CD14-positive monocyte (primary cell): ENCODE results near the gene ARSI. TPM values are rescaled to one million over a fixed set of nuclear protein-coding genes. Genes with fewer than 3 reads are reported as not detected.
"Not testable (repeated sequence)": the region's sequence is repeated elsewhere in the genome, so short reads cannot be mapped to it uniquely, and the experiment has no call there.

ENCODE experiments used
- DNase-seq, 3 donors: peaks; one replicate each; pipeline ENCODE4 v3.0.0-alpha.2; 2011 to 2022
- H2AFZ ChIP-seq: 2 replicates; pipeline ENCODE4 v1.6.0; 2012; ENCODE audit warnings: mild to moderate bottlenecking, low read depth, low read length, inconsistent platforms; ENCODE audit not compliant: insufficient read depth, poor library complexity, severe bottlenecking
- H3K27ac ChIP-seq, 2 donors: 1 replicate in 1 of 2; 2 replicates in 1 of 2; pipeline ENCODE4 v1.5.1; 2012 to 2013; ENCODE audit warnings: low read length in 2 of 2, control low read depth in 1 of 2, inconsistent platforms in 1 of 2, low read depth in 1 of 2, mild to moderate bottlenecking in 1 of 2
- H3K27me3 ChIP-seq, 2 donors: one replicate each; pipeline versions ENCODE4 v1.6.0 to v1.6.1; 2011 to 2013; ENCODE audit warnings: low read length in 2 of 2; ENCODE audit not compliant: control insufficient read depth in 2 of 2, insufficient read depth in 2 of 2
- H3K36me3 ChIP-seq, 2 donors: replicated peaks in 1 of 2; 1 replicate in 1 of 2; 2 replicates in 1 of 2; pipeline versions ENCODE4 v1.5.1 to v1.6.1; 2012 to 2013; ENCODE audit warnings: low read length in 2 of 2, control low read depth in 1 of 2, inconsistent platforms in 1 of 2, mild to moderate bottlenecking in 1 of 2; ENCODE audit not compliant: insufficient read depth in 2 of 2, control insufficient read depth in 1 of 2
- H3K4me1 ChIP-seq, 2 donors: 1 replicate in 1 of 2; 2 replicates in 1 of 2; pipeline versions ENCODE4 v1.5.1 to v1.6.1; 2012 to 2013; ENCODE audit warnings: low read length in 2 of 2, control low read depth in 1 of 2, inconsistent platforms in 1 of 2, mild to moderate bottlenecking in 1 of 2, moderate library complexity in 1 of 2; ENCODE audit not compliant: insufficient read depth in 2 of 2, control insufficient read depth in 1 of 2
- H3K4me2 ChIP-seq: replicated peaks from 2 replicates; pipeline ENCODE3; 2012; ENCODE audit warnings: low read length, moderate library complexity, mild to moderate bottlenecking; ENCODE audit not compliant: poor library complexity, severe bottlenecking; ENCODE audit errors: extremely low read depth
- H3K4me3 ChIP-seq, 3 experiments: fragments of 200-600 bp in 1 of 3; sonication (generic) in 1 of 3; replicated peaks in 1 of 3; 1 replicate in 2 of 3; 2 replicates in 1 of 3; pipeline ENCODE4 v1.5.1; 2011 to 2013; ENCODE audit warnings: low read length in 3 of 3, mild to moderate bottlenecking in 3 of 3, control low read depth in 2 of 3, low read depth in 2 of 3, inconsistent platforms in 1 of 3, moderate library complexity in 1 of 3
- H3K79me2 ChIP-seq: 2 replicates; pipeline ENCODE4 v1.6.0; 2012; ENCODE audit warnings: mild to moderate bottlenecking, control low read depth, inconsistent platforms, low read length, moderate library complexity; ENCODE audit not compliant: insufficient read depth
- H3K9ac ChIP-seq: 2 replicates; pipeline ENCODE4 v1.6.0; 2017; ENCODE audit warnings: low read length, mild to moderate bottlenecking; ENCODE audit not compliant: insufficient read depth, poor library complexity, severe bottlenecking
- H3K9me3 ChIP-seq, 2 donors: replicated peaks in 1 of 2; 1 replicate in 1 of 2; 2 replicates in 1 of 2; pipeline versions ENCODE4 v1.5.1 to v1.6.1; 2012 to 2013; ENCODE audit warnings: low read length in 2 of 2, control low read depth in 1 of 2; ENCODE audit not compliant: control insufficient read depth in 1 of 2, insufficient read depth in 1 of 2
- H4K20me1 ChIP-seq: 2 replicates; pipeline ENCODE4 v1.6.0; 2012; ENCODE audit warnings: mild to moderate bottlenecking, low read length, control low read depth, moderate library complexity; ENCODE audit not compliant: insufficient read depth
- H3K27ac Mint-ChIP-seq, 7 donors: one replicate each; pipeline ENCODE4 v1.8.0; 2020; ENCODE audit warnings: mild to moderate bottlenecking in 7 of 7, mixed read lengths in 7 of 7, moderate library complexity in 6 of 7, inconsistent platforms in 2 of 7
- H3K27me3 Mint-ChIP-seq, 3 donors: one replicate each; pipeline ENCODE4 v1.8.0; 2021 to 2022; ENCODE audit warnings: low read depth in 3 of 3, mild to moderate bottlenecking in 3 of 3, mixed read lengths in 3 of 3, moderate library complexity in 3 of 3, inconsistent platforms in 1 of 3
- H3K36me3 Mint-ChIP-seq, 2 donors: one replicate each; pipeline ENCODE4 v1.8.0; 2020; ENCODE audit warnings: mixed read lengths in 2 of 2, inconsistent platforms in 1 of 2, mild to moderate bottlenecking in 1 of 2
- H3K4me1 Mint-ChIP-seq: one replicate; pipeline ENCODE4 v1.8.0; 2020; ENCODE audit warnings: mild to moderate bottlenecking, mixed read lengths
- H3K4me3 Mint-ChIP-seq, 2 donors: one replicate each; pipeline ENCODE4 v1.8.0; 2020; ENCODE audit warnings: mild to moderate bottlenecking in 2 of 2, mixed read lengths in 2 of 2, moderate library complexity in 1 of 2
- H3K9me3 Mint-ChIP-seq, 7 donors: one replicate each; pipeline ENCODE4 v1.8.0; 2020 to 2022; ENCODE audit warnings: mixed read lengths in 7 of 7, mild to moderate bottlenecking in 6 of 7, moderate library complexity in 6 of 7, inconsistent platforms in 2 of 7
- CTCF ChIP-seq: fragments of 200-600 bp; IDR thresholded peaks from one replicate; pipeline ENCODE4 v1.8.0; 2022; ENCODE audit warnings: antibody characterized with exemption, mild to moderate bottlenecking
- WGBS: methylation state at CpG from one replicate; pipeline ENCODE4 v1.1.5; 2013; ENCODE audit warnings: missing lambda C conversion rate; ENCODE audit not compliant: insufficient coverage; 5-methylcytosine and 5-hydroxymethylcytosine counted together
- intact Hi-C, 2 donors: fragments of 100-400 bp; cut with micrococcal nuclease; formaldehyde crosslinking; loops; one replicate each; pipeline versions ENCODE4 v1.15.0 to v1.15.1; 2023
- polyA plus RNA-seq, 3 donors: library from polyadenylated mRNA; depleted of rRNA in 1 of 3; unstranded in 2 of 3; stranded (reverse) in 1 of 3; fragments of 300-500 nt in 2 of 3; fragments of >200 nt in 1 of 3; fragmentation: Illumina TruSeq in 2 of 3; gene quantifications; 1 replicate in 2 of 3; 2 replicates in 1 of 3; pipeline ENCODE4 v1.2.3, GENCODE V29; 2012 to 2021

ARSI gene
- polyA plus RNA-seq, 3 donors, result not detected

- intact Hi-C loops, result no loop called here
- H3K27ac ChIP-seq, result no peak overlapping the region
- DNase-seq, result no peak
- 100% methylated on average over 4 of the region's 5 CpGs for WGBS
- no peaks in the 10 kb centered on the region for H4K20me1 ChIP-seq
- peaks cover 2 to 7% (median 3%) of the 10 kb centered on the region in 3 donors for H3K27me3 Mint-ChIP-seq
- no peaks in the 10 kb centered on the region for H3K27me3 ChIP-seq
- H3K9me3 Mint-ChIP-seq, result no peaks in the 10 kb centered on the region
- no peaks in the 10 kb centered on the region for H3K4me1 ChIP-seq
- no peak overlapping the region for H3K4me3 Mint-ChIP-seq
- H3K4me1 Mint-ChIP-seq, result no peaks in the 10 kb centered on the region
- H3K27ac Mint-ChIP-seq, result no peak overlapping the region
- no peak for TF ChIP-seq CTCF
- H3K36me3 Mint-ChIP-seq, result no peaks in the 10 kb centered on the region
- no peak overlapping the region for H3K9ac ChIP-seq
- H3K4me3 ChIP-seq, result no peak overlapping the region
- H3K4me2 ChIP-seq, result no peak overlapping the region
- no peaks in the 10 kb centered on the region for H3K79me2 ChIP-seq
- H3K36me3 ChIP-seq, result no peaks in the 10 kb centered on the region
- H2AFZ ChIP-seq, result no peak overlapping the region
- H3K9me3 ChIP-seq, result no peaks in the 10 kb centered on the region
Measured at GRCh38 chr5:150249744-150250143, 53.0 kb downstream of the ARSI start.

GRCh38 chr5:150248946-150249345, 53.8 kb downstream of the ARSI start:
- DNase-seq, result no peak
- Mint-ChIP-seq H3K9me3 (no peaks in the 10 kb centered on the region), H3K4me1 (no peaks in the 10 kb centered on the region), H3K4me3 (no peak overlapping the region), H3K27me3 (peaks cover 2 to 7% (median 3%) of the 10 kb centered on the region in 3 donors), H3K36me3 (no peaks in the 10 kb centered on the region), H3K27ac (no peak overlapping the region)
- no peaks in the 10 kb centered on the region for H3K4me1 ChIP-seq
- no peak overlapping the region for H2AFZ ChIP-seq
- intact Hi-C loops, result no loop called here
- WGBS, result 100% methylated on average over 3 of the region's 3 CpGs
- H4K20me1 ChIP-seq, result no peaks in the 10 kb centered on the region
- H3K79me2 ChIP-seq, result no peaks in the 10 kb centered on the region
- no peak overlapping the region for H3K4me2 ChIP-seq
- H3K9ac ChIP-seq, result no peak overlapping the region
- H3K27ac ChIP-seq, result no peak overlapping the region
- no peaks in the 10 kb centered on the region for H3K27me3 ChIP-seq
- H3K9me3 ChIP-seq, result no peaks in the 10 kb centered on the region
- TF ChIP-seq CTCF, result no peak
- H3K36me3 ChIP-seq, result no peaks in the 10 kb centered on the region
- H3K4me3 ChIP-seq, result no peak overlapping the region

- H3K27ac ChIP-seq, H3K27me3 ChIP-seq, H3K4me2 ChIP-seq, H3K79me2 ChIP-seq, H3K36me3 Mint-ChIP-seq, H3K36me3 ChIP-seq, H4K20me1 ChIP-seq, H3K27me3 Mint-ChIP-seq, H3K9ac ChIP-seq, H3K4me1 ChIP-seq, H3K9me3 ChIP-seq, H3K9me3 Mint-ChIP-seq, DNase-seq, H3K4me3 ChIP-seq, H2AFZ ChIP-seq, H3K4me3 Mint-ChIP-seq, H3K27ac Mint-ChIP-seq, intact Hi-C loops, H3K4me1 Mint-ChIP-seq: not testable (repeated sequence)
- no CpG with 5 or more reads among the region's 6 CpGs for WGBS
Measured at GRCh38 chr5:150248493-150248892, 54.2 kb downstream of the ARSI start.
